CD14-positive monocyte (primary cell): ENCODE measurements around the gene VCL. TPM values are rescaled to one million over a fixed set of nuclear protein-coding genes. Genes with fewer than 3 reads are reported as not detected.
"Not testable (repeated sequence)": the region's sequence is repeated elsewhere in the genome, so short reads cannot be mapped to it uniquely, and the experiment has no call there.

Experiments used
- DNase-seq, 3 donors: peaks; one replicate each; pipeline ENCODE4 v3.0.0-alpha.2; 2011 to 2022
- H2AFZ ChIP-seq: 2 replicates; pipeline ENCODE4 v1.6.0; 2012; ENCODE audit warnings: mild to moderate bottlenecking, low read depth, low read length, inconsistent platforms; ENCODE audit not compliant: insufficient read depth, poor library complexity, severe bottlenecking
- H3K27ac ChIP-seq, 2 donors: 1 replicate in 1 of 2; 2 replicates in 1 of 2; pipeline ENCODE4 v1.5.1; 2012 to 2013; ENCODE audit warnings: low read length in 2 of 2, control low read depth in 1 of 2, inconsistent platforms in 1 of 2, low read depth in 1 of 2, mild to moderate bottlenecking in 1 of 2
- H3K27me3 ChIP-seq, 2 donors: one replicate each; pipeline versions ENCODE4 v1.6.0 to v1.6.1; 2011 to 2013; ENCODE audit warnings: low read length in 2 of 2; ENCODE audit not compliant: control insufficient read depth in 2 of 2, insufficient read depth in 2 of 2
- H3K36me3 ChIP-seq, 2 donors: replicated peaks in 1 of 2; 1 replicate in 1 of 2; 2 replicates in 1 of 2; pipeline versions ENCODE4 v1.5.1 to v1.6.1; 2012 to 2013; ENCODE audit warnings: low read length in 2 of 2, control low read depth in 1 of 2, inconsistent platforms in 1 of 2, mild to moderate bottlenecking in 1 of 2; ENCODE audit not compliant: insufficient read depth in 2 of 2, control insufficient read depth in 1 of 2
- H3K4me1 ChIP-seq, 2 donors: 1 replicate in 1 of 2; 2 replicates in 1 of 2; pipeline versions ENCODE4 v1.5.1 to v1.6.1; 2012 to 2013; ENCODE audit warnings: low read length in 2 of 2, control low read depth in 1 of 2, inconsistent platforms in 1 of 2, mild to moderate bottlenecking in 1 of 2, moderate library complexity in 1 of 2; ENCODE audit not compliant: insufficient read depth in 2 of 2, control insufficient read depth in 1 of 2
- H3K4me2 ChIP-seq: replicated peaks from 2 replicates; pipeline ENCODE3; 2012; ENCODE audit warnings: low read length, moderate library complexity, mild to moderate bottlenecking; ENCODE audit not compliant: poor library complexity, severe bottlenecking; ENCODE audit errors: extremely low read depth
- H3K4me3 ChIP-seq, 3 experiments: fragments of 200-600 bp in 1 of 3; sonication (generic) in 1 of 3; replicated peaks in 1 of 3; 1 replicate in 2 of 3; 2 replicates in 1 of 3; pipeline ENCODE4 v1.5.1; 2011 to 2013; ENCODE audit warnings: low read length in 3 of 3, mild to moderate bottlenecking in 3 of 3, control low read depth in 2 of 3, low read depth in 2 of 3, inconsistent platforms in 1 of 3, moderate library complexity in 1 of 3
- H3K79me2 ChIP-seq: 2 replicates; pipeline ENCODE4 v1.6.0; 2012; ENCODE audit warnings: mild to moderate bottlenecking, control low read depth, inconsistent platforms, low read length, moderate library complexity; ENCODE audit not compliant: insufficient read depth
- H3K9ac ChIP-seq: 2 replicates; pipeline ENCODE4 v1.6.0; 2017; ENCODE audit warnings: low read length, mild to moderate bottlenecking; ENCODE audit not compliant: insufficient read depth, poor library complexity, severe bottlenecking
- H3K9me3 ChIP-seq, 2 donors: replicated peaks in 1 of 2; 1 replicate in 1 of 2; 2 replicates in 1 of 2; pipeline versions ENCODE4 v1.5.1 to v1.6.1; 2012 to 2013; ENCODE audit warnings: low read length in 2 of 2, control low read depth in 1 of 2; ENCODE audit not compliant: control insufficient read depth in 1 of 2, insufficient read depth in 1 of 2
- H4K20me1 ChIP-seq: 2 replicates; pipeline ENCODE4 v1.6.0; 2012; ENCODE audit warnings: mild to moderate bottlenecking, low read length, control low read depth, moderate library complexity; ENCODE audit not compliant: insufficient read depth
- H3K27ac Mint-ChIP-seq, 7 donors: one replicate each; pipeline ENCODE4 v1.8.0; 2020; ENCODE audit warnings: mild to moderate bottlenecking in 7 of 7, mixed read lengths in 7 of 7, moderate library complexity in 6 of 7, inconsistent platforms in 2 of 7
- H3K27me3 Mint-ChIP-seq, 3 donors: one replicate each; pipeline ENCODE4 v1.8.0; 2021 to 2022; ENCODE audit warnings: low read depth in 3 of 3, mild to moderate bottlenecking in 3 of 3, mixed read lengths in 3 of 3, moderate library complexity in 3 of 3, inconsistent platforms in 1 of 3
- H3K36me3 Mint-ChIP-seq, 2 donors: one replicate each; pipeline ENCODE4 v1.8.0; 2020; ENCODE audit warnings: mixed read lengths in 2 of 2, inconsistent platforms in 1 of 2, mild to moderate bottlenecking in 1 of 2
- H3K4me1 Mint-ChIP-seq: one replicate; pipeline ENCODE4 v1.8.0; 2020; ENCODE audit warnings: mild to moderate bottlenecking, mixed read lengths
- H3K4me3 Mint-ChIP-seq, 2 donors: one replicate each; pipeline ENCODE4 v1.8.0; 2020; ENCODE audit warnings: mild to moderate bottlenecking in 2 of 2, mixed read lengths in 2 of 2, moderate library complexity in 1 of 2
- H3K9me3 Mint-ChIP-seq, 7 donors: one replicate each; pipeline ENCODE4 v1.8.0; 2020 to 2022; ENCODE audit warnings: mixed read lengths in 7 of 7, mild to moderate bottlenecking in 6 of 7, moderate library complexity in 6 of 7, inconsistent platforms in 2 of 7
- WGBS: methylation state at CpG from one replicate; pipeline ENCODE4 v1.1.5; 2013; ENCODE audit warnings: missing lambda C conversion rate; ENCODE audit not compliant: insufficient coverage; 5-methylcytosine and 5-hydroxymethylcytosine counted together
- intact Hi-C, 2 donors: fragments of 100-400 bp; cut with micrococcal nuclease; formaldehyde crosslinking; loops; one replicate each; pipeline versions ENCODE4 v1.15.0 to v1.15.1; 2023
- polyA plus RNA-seq, 3 donors: library from polyadenylated mRNA; depleted of rRNA in 1 of 3; unstranded in 2 of 3; stranded (reverse) in 1 of 3; fragments of 300-500 nt in 2 of 3; fragments of >200 nt in 1 of 3; fragmentation: Illumina TruSeq in 2 of 3; gene quantifications; 1 replicate in 2 of 3; 2 replicates in 1 of 3; pipeline ENCODE4 v1.2.3, GENCODE V29; 2012 to 2021
- TF ChIP-seq, protein P1 (sequence below): fragments of 200-600 bp; IDR thresholded peaks from one replicate; pipeline ENCODE4 v1.8.0; 2022; ENCODE audit warnings: antibody characterized with exemption, mild to moderate bottlenecking

VCL gene
- polyA plus RNA-seq, 3 donors = 39.1 to 68.4 (median 52.8) TPM

DNA sequence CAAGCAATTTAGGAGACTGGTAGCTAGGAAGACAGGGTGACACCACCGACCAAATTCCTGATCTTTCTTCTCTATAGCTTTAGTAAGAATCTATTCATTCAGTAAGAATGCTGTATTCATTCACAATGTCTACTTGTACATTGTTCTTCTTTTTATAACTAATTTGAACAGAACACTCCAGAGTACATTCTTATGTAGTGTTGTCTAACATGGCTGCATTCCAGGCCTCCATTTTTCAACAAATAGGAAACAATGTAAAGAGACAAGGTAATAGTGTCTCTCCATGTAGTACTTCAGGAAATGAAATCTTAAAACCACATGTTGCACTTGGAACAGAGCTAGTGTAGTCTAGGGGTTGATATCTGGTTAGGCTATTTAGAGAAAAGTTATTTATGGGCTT lies 1.8 kb downstream of the VCL start:
- Histone ChIP-seq H3K9me3 (no peaks in the 10 kb centered on the region), H3K9ac (peak overlapping the region; percentile 89), H3K27ac (peak overlapping the region in 1 of 2 donors; percentile 92), H4K20me1 (peaks cover 66% of the 10 kb centered on the region), H2AFZ (peak overlapping the region; percentile 89), H3K36me3 (peaks cover 3 to 10% of the 10 kb centered on the region in 2 donors), H3K4me1 (peaks cover 45 to 54% of the 10 kb centered on the region in 2 donors), H3K4me3 (peak overlapping the region; percentile 84 to 97 (median 87)), H3K27me3 (no peaks in the 10 kb centered on the region), H3K79me2 (peaks cover 72% of the 10 kb centered on the region), H3K4me2 (peak overlapping the region; percentile 87)
- Mint-ChIP-seq H3K27ac (peak overlapping the region in 6 of 7 donors; percentile 87 to 94 (median 93)), H3K9me3 (peaks cover 0 to 1% (median 0%) of the 10 kb centered on the region in 7 donors), H3K36me3 (peaks cover 9 to 25% of the 10 kb centered on the region in 2 donors), H3K4me1 (peaks cover 61% of the 10 kb centered on the region), H3K4me3 (peak overlapping the region; percentile 96 to 97), H3K27me3 (no peaks in the 10 kb centered on the region)
- TF ChIP-seq, protein P1, sequence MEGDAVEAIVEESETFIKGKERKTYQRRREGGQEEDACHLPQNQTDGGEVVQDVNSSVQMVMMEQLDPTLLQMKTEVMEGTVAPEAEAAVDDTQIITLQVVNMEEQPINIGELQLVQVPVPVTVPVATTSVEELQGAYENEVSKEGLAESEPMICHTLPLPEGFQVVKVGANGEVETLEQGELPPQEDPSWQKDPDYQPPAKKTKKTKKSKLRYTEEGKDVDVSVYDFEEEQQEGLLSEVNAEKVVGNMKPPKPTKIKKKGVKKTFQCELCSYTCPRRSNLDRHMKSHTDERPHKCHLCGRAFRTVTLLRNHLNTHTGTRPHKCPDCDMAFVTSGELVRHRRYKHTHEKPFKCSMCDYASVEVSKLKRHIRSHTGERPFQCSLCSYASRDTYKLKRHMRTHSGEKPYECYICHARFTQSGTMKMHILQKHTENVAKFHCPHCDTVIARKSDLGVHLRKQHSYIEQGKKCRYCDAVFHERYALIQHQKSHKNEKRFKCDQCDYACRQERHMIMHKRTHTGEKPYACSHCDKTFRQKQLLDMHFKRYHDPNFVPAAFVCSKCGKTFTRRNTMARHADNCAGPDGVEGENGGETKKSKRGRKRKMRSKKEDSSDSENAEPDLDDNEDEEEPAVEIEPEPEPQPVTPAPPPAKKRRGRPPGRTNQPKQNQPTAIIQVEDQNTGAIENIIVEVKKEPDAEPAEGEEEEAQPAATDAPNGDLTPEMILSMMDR = no peak
- no CpG with 5 or more reads among the region's 1 CpG for WGBS
- intact Hi-C loops = loop anchor here in 1 of 2 donors (10.0 kb wide), 1 partner anchor 95 kb away; no protein-coding TSS in a partner anchor
- DNase-seq = no peak

DNA sequence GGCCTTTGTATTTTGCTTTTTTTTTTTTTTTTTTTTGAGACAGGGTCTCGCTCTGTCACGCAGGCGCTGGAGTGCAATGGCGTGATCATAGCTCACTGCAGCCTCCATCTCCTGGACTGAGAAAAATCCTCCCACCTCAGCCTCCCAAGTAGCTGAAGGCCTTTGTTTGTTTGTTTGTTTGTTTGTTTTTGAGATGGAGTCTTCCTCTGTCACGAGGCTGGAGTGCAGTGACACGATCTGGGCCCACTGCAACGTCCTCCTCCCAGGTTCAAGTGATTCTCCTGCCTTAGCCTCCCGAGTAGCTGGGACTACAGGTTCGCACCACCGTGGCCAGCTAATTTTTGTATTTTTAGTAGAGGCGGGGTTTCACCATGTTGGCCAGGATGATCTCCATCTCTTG lies 2.3 kb downstream of the VCL start:
- H3K27ac ChIP-seq = peak overlapping the region in 1 of 2 donors; percentile 92
- H3K36me3 ChIP-seq = peaks cover 3 to 13% of the 10 kb centered on the region in 2 donors
- intact Hi-C loops, H3K9me3 ChIP-seq, H3K27me3 Mint-ChIP-seq, DNase-seq, H3K27me3 ChIP-seq, H3K9ac ChIP-seq, H3K9me3 Mint-ChIP-seq, H2AFZ ChIP-seq: not testable (repeated sequence)
- H3K79me2 ChIP-seq = peaks cover 77% of the 10 kb centered on the region
- 96% methylated on average over 4 of the region's 11 CpGs for WGBS
- Mint-ChIP-seq H3K36me3 (peaks cover 9 to 28% of the 10 kb centered on the region in 2 donors), H3K4me3 (peak overlapping the region; percentile 96 to 97), H3K27ac (peak overlapping the region in 3 of 7 donors; percentile 14 to 37 (median 36)), H3K4me1 (peaks cover 57% of the 10 kb centered on the region)
- H3K4me3 ChIP-seq = peak overlapping the region in 1 of 3 experiments; percentile 97
- H4K20me1 ChIP-seq = peaks cover 71% of the 10 kb centered on the region
- peak overlapping the region; percentile 87 for H3K4me2 ChIP-seq
- peaks cover 39 to 48% of the 10 kb centered on the region in 2 donors for H3K4me1 ChIP-seq
